Superior temporal gyrus (tissue), 1 donor: ENCODE measurements around the gene CBX5.
"Not testable (repeated sequence)": the region's sequence is repeated elsewhere in the genome, so short reads cannot be mapped to it uniquely, and the experiment has no call there.

Experiments used
- DNase-seq: peaks from one replicate; pipeline ENCODE4 v3.0.0-alpha.2; 2016; ENCODE audit errors: extremely low spot score

Gene CBX5

GRCh38 chr12:54279632-54280467 is at the start of gene CBX5:
Gene CBX5, minus strand, starts transcription at chr12:54280122. Its CDS starts 22,472 bp downstream, at chr12:54257650.
- DNase-seq: peak; percentile 99

DNA sequence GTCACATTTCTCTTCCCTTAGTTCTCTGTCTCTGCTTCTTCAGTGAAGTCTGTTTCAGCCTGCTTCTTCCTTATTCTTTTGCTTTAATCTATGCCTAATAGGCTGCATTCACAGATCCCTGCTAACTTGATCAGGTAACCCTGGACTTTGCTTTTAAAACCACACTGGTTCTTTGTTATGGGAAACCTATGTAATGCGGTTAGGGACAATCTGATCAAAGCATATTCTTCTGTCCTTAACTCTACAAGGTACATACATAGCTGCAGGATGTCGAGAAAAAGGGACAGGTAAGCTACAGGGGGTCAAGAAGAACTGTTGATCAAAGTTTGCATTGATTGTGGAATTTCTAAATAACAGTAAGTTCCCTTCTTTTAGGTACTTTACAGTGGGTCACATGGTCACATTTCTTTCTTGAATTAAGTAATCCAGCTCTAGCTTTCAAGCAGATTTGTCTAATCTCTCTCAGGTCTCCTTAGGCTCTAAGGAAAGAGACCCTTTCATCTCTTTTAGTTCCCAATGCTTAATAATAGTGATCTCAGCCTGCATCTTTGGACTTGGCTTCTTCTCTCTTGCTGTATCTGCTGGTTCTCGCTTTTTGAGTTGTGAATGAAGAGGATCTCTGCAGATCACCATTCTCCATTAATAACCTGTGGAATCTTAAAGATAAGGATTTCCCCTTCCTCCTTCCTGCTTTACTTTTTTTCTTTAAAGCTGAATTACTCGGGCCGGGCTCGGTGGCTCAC is 48.8 kb upstream of the CBX5 start:
- no peak for DNase-seq

DNA sequence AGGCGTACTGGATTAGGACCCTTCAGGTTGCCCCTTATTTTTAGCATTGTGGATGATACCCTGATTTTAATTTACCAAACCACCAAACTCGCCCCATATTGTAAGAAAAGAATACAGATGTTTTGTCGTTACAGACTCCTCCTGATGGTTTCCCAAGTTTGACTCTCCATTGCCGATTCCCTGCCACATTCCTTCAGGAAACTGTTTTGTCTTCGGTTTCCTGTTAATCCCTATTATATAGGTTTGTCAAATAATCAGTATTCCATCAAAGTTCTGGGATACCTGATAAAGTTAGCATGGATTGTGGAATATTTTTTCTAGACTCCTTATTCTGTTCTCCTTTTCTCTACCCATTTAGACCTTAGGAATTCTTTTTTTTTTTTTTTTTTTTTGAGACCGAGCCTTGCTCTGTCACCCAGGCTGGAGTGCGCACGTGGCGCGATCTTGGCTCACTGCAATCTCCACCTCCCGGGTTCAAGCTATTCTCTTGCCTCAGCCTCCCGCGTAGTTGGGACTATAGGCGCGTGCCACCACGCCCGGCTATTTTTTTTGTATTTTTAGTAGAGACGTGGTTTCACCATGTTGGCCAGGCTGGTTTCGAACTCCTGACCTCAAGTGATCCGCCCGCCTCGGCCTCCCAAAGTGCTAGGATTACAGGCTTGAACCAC is 45.7 kb upstream of the CBX5 start:
- not testable (repeated sequence) for DNase-seq

GRCh38 chr12:54324617-54325441 is 44.9 kb upstream of the CBX5 start, which contains the start of gene COPZ1:
Gene COPZ1, plus strand, starts transcription at chr12:54325131. Its CDS starts 33 bp downstream, at chr12:54325164.
- peak; percentile 100 for DNase-seq

GRCh38 chr12:54321363-54321762 is 41.4 kb upstream of the CBX5 start:
- DNase-seq: no peak

DNA sequence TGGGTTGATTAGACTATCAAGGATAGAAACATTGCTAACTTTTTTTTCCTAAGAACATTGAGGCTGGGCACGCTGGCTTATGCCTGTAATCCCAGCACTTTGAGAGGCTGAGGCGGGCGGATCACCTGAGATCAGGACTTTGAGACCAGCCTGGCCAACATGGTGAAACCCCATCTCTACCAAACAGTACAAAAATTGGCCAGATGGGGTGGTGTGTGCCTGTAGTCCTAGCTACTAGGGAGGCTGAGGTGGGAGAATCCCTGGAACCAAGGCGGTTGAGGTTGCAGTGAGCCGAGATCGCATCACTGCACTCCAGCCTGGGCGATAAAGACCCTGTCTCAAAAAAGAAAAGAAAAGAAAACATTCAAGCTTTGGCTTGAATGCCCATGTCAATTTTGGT is 32.4 kb upstream of the CBX5 start:
- not testable (repeated sequence) for DNase-seq

DNA sequence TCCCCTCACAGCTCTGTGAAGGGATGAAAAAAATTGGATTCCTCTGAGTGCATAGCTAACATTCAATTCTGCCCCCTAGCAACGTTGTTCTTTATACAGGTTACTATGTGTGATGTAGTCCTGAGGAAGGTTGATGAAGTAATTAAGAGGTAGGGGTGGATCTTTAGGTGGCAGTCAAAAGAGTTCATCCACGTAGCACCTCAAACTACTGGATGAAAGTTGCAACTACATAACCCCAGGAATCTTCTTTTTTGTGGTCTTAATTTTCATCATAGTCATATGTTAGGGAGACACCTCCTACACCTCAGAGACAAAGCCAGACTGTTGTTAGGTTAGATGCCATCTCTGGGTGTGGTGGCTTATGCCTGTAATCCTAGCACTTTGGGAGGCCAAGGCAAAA is 31.1 kb upstream of the CBX5 start:
- no peak for DNase-seq

- DNase-seq: no peak
Observed at GRCh38 chr12:54306925-54307741, 27.2 kb upstream of the CBX5 start.

DNA sequence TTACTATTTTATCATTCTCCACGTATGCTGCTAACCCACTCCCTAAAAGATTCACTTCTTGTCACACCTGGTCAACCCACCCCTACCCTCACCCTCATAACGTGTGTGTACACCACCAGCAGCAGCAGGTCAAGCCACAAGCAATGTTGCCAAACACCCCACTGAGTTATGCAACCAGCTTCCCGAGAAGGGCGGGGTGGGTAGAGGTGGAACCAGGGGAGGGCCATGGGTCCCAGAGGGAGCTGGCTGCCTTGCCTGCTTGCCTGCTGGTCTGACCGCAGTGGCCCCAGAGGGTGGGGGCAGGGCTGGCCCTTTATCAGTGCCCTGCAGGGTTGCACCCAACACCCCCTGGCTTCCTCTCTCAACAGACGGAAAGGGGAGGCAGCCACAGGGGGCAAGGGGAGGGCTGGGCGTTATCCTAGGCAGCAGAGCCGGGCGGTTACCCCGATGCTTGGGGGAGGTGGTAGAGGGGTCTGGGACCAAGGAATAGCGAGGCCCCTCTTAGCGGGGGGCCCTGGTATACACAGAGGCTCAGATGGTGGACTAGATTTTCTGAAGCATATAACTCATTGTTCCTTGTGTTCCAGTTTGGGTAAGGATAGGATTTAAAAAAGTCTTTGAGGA is 24.4 kb upstream of the CBX5 start:
- DNase-seq: no peak

DNA sequence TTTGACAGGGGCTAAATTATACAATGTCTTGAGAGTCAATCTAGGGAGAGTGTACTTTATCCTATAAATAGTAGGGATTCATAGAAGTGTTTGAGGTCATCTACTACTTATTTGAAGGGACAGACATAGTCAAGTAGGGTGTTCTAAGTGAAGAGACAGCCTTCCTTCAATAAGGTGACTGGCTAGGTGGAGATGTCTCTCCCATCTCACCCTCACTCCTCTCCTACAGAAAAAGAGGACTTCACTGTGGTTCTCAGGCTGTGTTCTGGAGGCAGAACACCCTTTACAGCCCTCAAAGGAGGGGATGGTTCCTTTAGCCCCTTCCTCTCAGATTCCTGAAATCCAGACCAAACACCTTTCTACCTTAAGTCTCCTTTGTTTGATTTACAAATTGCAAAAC is 23.7 kb upstream of the CBX5 start:
- DNase-seq: no peak

DNA sequence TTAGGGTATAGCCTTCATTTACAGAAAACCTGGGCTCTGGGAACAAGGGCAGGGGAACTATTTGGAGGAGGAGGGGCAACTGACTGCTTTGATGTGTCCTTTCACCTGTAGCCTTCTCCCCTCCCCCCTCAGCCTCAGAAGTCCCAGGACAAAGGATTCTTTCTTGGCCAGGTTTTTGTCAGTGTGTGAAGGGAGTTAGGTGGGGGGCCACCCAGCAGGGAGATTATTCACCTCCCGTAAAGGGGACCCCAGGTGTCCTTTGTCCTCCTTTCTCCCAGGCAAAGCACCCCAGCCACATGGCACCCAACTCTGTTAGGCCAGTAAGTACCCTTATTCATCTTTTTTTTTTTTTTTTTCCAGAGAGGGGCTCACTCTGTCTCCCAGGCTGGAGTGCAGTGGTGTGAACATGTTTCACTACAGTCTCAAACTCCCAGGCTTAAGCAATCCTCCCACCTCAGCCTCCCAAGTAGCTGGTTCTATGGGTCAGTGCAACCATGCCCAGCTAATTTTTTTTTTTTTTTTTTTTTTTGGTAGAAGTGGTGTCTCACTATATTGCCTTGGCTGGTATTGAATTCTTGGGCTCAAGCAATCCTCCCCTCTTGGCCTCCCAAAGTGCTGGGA is 21.6 kb upstream of the CBX5 start:
- DNase-seq: no peak

- no peak for DNase-seq
Observed at GRCh38 chr12:54300732-54301427, 21.0 kb upstream of the CBX5 start, which contains the start of gene NFE2. Gene NFE2, minus strand, starts transcription at chr12:54301015. Its CDS starts 5,767 bp downstream, at chr12:54295248.

GRCh38 chr12:54300225-54300731 is 20.4 kb upstream of the CBX5 start:
- no peak for DNase-seq

GRCh38 chr12:54299515-54300224 is 19.7 kb upstream of the CBX5 start:
- DNase-seq: no peak

- DNase-seq: no peak
Observed at GRCh38 chr12:54298904-54299303, 19.0 kb upstream of the CBX5 start.

- no peak for DNase-seq
Observed at GRCh38 chr12:54296393-54297099, 16.6 kb upstream of the CBX5 start.

- DNase-seq: no peak
Observed at GRCh38 chr12:54294953-54295566, 15.1 kb upstream of the CBX5 start.
